A673 (cell line): Measurements from ENCODE around the gene SSUH2. TPM values are rescaled to one million over a fixed set of nuclear protein-coding genes. Genes with fewer than 3 reads are reported as not detected.

Experiments used
- BruUV-seq: library from RNA; stranded (reverse); fragments of 400-500 nt; replicated peaks from 2 replicates; lab custom pipeline; 2021; lab: Mats Ljungman, UMichigan
- CTCF ChIA-PET: fragments of 300-600 bp; sonication (Branson Sonifier 250); formaldehyde crosslinking; loops from one replicate; lab custom pipeline; 2022; ENCODE audit warnings: antibody characterized with exemption; lab: Charles Lee
- POLR2A ChIA-PET: fragments of 300-600 bp; sonication (Branson Sonifier 250); formaldehyde crosslinking; loops from one replicate; lab custom pipeline; 2022; ENCODE audit warnings: antibody characterized with exemption; ENCODE audit not compliant: low non-redundant PET; lab: Charles Lee
- DNase-seq: peaks from one replicate; pipeline ENCODE4 v3.0.0-alpha.2; 2015; ENCODE audit warnings: low spot score
- H3K27ac ChIP-seq: fragments of 200-600 bp; sonication (generic); 2 replicates; pipeline ENCODE4 v1.5.1; 2016; ENCODE audit warnings: mixed run types, low read depth, mild to moderate bottlenecking, mixed read lengths, antibody characterized with exemption, low read length; ENCODE audit not compliant: poor library complexity, severe bottlenecking
- H3K27me3 ChIP-seq: fragments of 200-600 bp; sonication (generic); replicated peaks from 2 replicates; pipeline ENCODE4 v1.6.1; 2017; ENCODE audit warnings: mixed run types, low read depth, mild to moderate bottlenecking, mixed read lengths, antibody characterized with exemption, low read length; ENCODE audit not compliant: insufficient read depth, poor library complexity
- H3K36me3 ChIP-seq: fragments of 200-600 bp; sonication (generic); 2 replicates; pipeline ENCODE4 v1.6.1; 2016; ENCODE audit warnings: mixed run types, mild to moderate bottlenecking, mixed read lengths, antibody characterized with exemption, low read length; ENCODE audit not compliant: insufficient read depth, poor library complexity, severe bottlenecking
- H3K4me1 ChIP-seq: fragments of 200-600 bp; sonication (generic); 2 replicates; pipeline ENCODE4 v1.6.1; 2017; ENCODE audit warnings: mixed run types, mild to moderate bottlenecking, mixed read lengths, antibody characterized with exemption, low read length; ENCODE audit not compliant: insufficient read depth, poor library complexity, severe bottlenecking
- H3K4me3 ChIP-seq: fragments of 200-600 bp; sonication (generic); 2 replicates; pipeline ENCODE4 v1.5.1; 2016; ENCODE audit warnings: low read depth, mixed run types, mild to moderate bottlenecking, mixed read lengths, low read length; ENCODE audit not compliant: poor library complexity, severe bottlenecking
- H3K9me3 ChIP-seq: fragments of 200-600 bp; sonication (generic); 2 replicates; pipeline ENCODE4 v1.6.1; 2016; ENCODE audit warnings: mixed run types, low read depth, mild to moderate bottlenecking, mixed read lengths, antibody characterized with exemption, low read length; ENCODE audit not compliant: poor library complexity, severe bottlenecking
- EZH2 ChIP-seq: fragments of 200-600 bp; sonication (generic); IDR thresholded peaks from 2 replicates; pipeline ENCODE4 v1.6.1; 2017; ENCODE audit warnings: borderline replicate concordance, low read depth, mild to moderate bottlenecking, mixed read lengths, antibody characterized with exemption, low read length; ENCODE audit not compliant: poor library complexity, severe bottlenecking
- intact Hi-C: fragments of 100-400 bp; cut with micrococcal nuclease; formaldehyde crosslinking; loops from one replicate; pipeline ENCODE4 v1.10.0; 2022; ENCODE audit not compliant: unreplicated experiment
- total RNA-seq: library from RNA; stranded (reverse); gene quantifications from 2 replicates; pipeline ENCODE4 v1.2.3, GENCODE V29; 2021
- TF ChIP-seq, protein P1 (sequence below): fragments of 300-800, 200-600 bp; sonication (generic); conservative IDR thresholded peaks from 2 replicates; pipeline ENCODE4 v1.5.1; 2017; ENCODE audit warnings: low read depth, mild to moderate bottlenecking, antibody characterized with exemption, low read length, moderate library complexity, mixed read lengths

The SSUH2 gene
- total RNA-seq, 1 experiment from 2014 or later, result 3.6 TPM

DNA sequence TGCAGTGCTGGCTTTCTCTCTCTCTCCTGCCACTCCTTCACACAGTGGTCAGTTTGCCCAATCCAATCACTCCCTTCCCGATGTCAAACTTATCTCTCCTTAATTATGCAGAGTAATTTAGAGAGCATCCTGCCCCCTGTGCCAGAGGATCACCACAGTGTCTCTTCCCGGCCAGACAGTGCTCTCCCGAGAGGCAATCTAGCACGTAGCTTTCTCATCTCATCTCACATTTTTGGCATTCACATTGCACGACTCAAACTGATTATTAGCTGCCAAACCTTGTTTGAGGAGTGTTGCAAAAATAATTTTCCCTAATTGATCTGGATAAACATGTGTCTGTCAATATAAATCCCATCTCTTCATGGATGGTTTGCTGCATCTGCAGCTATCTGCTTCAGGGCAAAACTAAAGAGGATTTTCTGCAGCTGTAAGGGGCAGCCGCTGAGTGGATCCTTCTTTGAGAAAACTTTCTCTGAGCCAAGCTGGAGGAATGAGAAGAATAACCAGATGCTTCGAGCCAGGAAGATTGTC is 37.8 kb downstream of the SSUH2 start:
- no peak for TF ChIP-seq EZH2
- TF ChIP-seq, protein P1, sequence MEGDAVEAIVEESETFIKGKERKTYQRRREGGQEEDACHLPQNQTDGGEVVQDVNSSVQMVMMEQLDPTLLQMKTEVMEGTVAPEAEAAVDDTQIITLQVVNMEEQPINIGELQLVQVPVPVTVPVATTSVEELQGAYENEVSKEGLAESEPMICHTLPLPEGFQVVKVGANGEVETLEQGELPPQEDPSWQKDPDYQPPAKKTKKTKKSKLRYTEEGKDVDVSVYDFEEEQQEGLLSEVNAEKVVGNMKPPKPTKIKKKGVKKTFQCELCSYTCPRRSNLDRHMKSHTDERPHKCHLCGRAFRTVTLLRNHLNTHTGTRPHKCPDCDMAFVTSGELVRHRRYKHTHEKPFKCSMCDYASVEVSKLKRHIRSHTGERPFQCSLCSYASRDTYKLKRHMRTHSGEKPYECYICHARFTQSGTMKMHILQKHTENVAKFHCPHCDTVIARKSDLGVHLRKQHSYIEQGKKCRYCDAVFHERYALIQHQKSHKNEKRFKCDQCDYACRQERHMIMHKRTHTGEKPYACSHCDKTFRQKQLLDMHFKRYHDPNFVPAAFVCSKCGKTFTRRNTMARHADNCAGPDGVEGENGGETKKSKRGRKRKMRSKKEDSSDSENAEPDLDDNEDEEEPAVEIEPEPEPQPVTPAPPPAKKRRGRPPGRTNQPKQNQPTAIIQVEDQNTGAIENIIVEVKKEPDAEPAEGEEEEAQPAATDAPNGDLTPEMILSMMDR, result no peak
- CTCF ChIA-PET, result no interaction called here
- POLR2A ChIA-PET, result no interaction called here
- no peaks in the 10 kb centered on the region for H3K4me1 ChIP-seq
- DNase-seq, result no peak
- intact Hi-C loops, result no loop called here
- BruUV-seq, result no TSS peak
- no peaks in the 10 kb centered on the region for H3K36me3 ChIP-seq
- H3K27me3 ChIP-seq, result no peaks in the 10 kb centered on the region
- no peaks in the 10 kb centered on the region for H3K9me3 ChIP-seq
- H3K4me3 ChIP-seq, result no peak overlapping the region
- no peak overlapping the region for H3K27ac ChIP-seq

DNA sequence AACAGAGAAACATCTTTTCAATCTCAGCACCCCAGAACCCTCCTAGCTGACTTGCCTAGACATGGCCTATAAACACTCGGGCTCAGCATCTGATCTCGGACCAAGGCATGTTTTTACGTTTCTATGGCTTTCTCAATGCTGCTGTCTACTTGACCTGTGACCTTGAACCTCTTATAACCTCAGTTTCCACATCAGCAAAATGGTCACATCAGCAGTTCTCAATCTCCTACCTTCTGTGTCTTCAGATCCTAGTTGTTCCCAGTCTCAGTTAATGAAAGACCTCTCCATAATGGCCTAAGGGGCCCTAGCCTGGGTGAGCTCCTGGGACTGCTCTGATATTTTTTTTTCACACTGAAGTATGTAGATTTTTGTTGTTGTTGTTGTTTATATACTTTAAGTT is 39.6 kb downstream of the SSUH2 start:
- Histone ChIP-seq H3K36me3 (no peaks in the 10 kb centered on the region), H3K9me3 (no peaks in the 10 kb centered on the region), H3K27me3 (no peaks in the 10 kb centered on the region), H3K4me3 (no peak overlapping the region), H3K4me1 (no peaks in the 10 kb centered on the region), H3K27ac (no peak overlapping the region)
- intact Hi-C loops, result no loop called here
- ChIA-PET CTCF (no interaction called here), POLR2A (no interaction called here)
- BruUV-seq, result no TSS peak
- DNase-seq, result no peak
- TF ChIP-seq, protein P1, result no peak
- TF ChIP-seq EZH2, result no peak

DNA sequence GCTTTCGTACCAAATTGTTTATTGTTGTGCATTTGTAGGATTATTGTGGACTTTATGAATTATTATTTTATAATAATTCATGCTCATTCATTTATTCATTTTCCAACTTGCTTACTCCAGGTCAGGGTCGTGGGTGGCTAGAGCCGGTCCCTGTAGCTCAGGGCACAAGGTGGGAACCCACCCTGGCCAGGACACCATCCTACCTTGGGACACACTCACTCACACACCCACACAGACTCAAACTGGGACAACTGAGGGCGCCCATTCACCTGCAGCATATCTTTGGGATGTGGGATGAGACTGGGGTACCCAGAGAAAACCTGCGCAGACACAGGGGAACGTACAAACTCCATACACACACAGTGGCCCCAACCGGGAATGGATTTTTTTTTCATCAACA is 40.6 kb downstream of the SSUH2 start:
- CTCF ChIA-PET, result no interaction called here
- intact Hi-C loops, result no loop called here
- BruUV-seq, result no TSS peak

More for the DNA sequence above, 40.6 kb downstream of the SSUH2 start:
- H3K27me3 ChIP-seq, result no peaks in the 10 kb centered on the region
- DNase-seq, result no peak
- TF ChIP-seq EZH2, result no peak
- TF ChIP-seq, protein P1, result no peak
- no peak overlapping the region for H3K4me3 ChIP-seq
- H3K9me3 ChIP-seq, result no peaks in the 10 kb centered on the region
- no peaks in the 10 kb centered on the region for H3K4me1 ChIP-seq
- POLR2A ChIA-PET, result no interaction called here
- no peaks in the 10 kb centered on the region for H3K36me3 ChIP-seq
- no peak overlapping the region for H3K27ac ChIP-seq
